Measurements from ENCODE around the gene BHLHE23. TPM values are rescaled to one million over a fixed set of nuclear protein-coding genes. Genes with fewer than 3 reads are reported as not detected.

BHLHE23 gene
- not detected for total RNA-seq

- Histone ChIP-seq H3K27me3 (peaks cover 0 to 64% (median 44%) of the 10 kb centered on the region in 4 donors), H3K27ac (no peak within 1 kb of the TSS), H3K4me3 (peak within 1 kb of the TSS in 2 of 4 donors; percentile 4 to 15), H3K36me3 (no peaks in the 10 kb centered on the region), H3K4me1 (peaks cover 14 to 47% (median 20%) of the 10 kb centered on the region in 4 donors), H3K9me3 (no peaks in the 10 kb centered on the region)
- ATAC-seq (ENCODE audit: low FRiP score in 2 of 2) = no peak
- DNase-seq = peak in 1 of 2 donors; percentile 85
- 0 to 2% methylated on average over 11 to 18 of the region's 110 CpGs for WGBS, 2 donors
- no peak for TF ChIP-seq EP300 (IDR thresholded peaks at IDR 0.05)
- no peak for TF ChIP-seq POLR2A (IDR thresholded peaks at IDR 0.05)
- no peak for TF ChIP-seq CTCF (IDR thresholded peaks at IDR 0.05)
- no peak for TF ChIP-seq POLR2AphosphoS5 (IDR thresholded peaks at IDR 0.05)
Measured at GRCh38 chr20:63006540-63007359, at the start of gene BHLHE23. TSS of gene BHLHE23 (minus strand) at chr20:63006964. CDS start at chr20:63006774, 190 bp downstream.

GRCh38 chr20:63055575-63056235 is 48.9 kb upstream of the BHLHE23 start:
- ATAC-seq (ENCODE audit: low FRiP score in 2 of 2) (peak in 1 of 2 donors; percentile 3), DNase-seq (no peak)
- no peak overlapping the region for H3K27ac ChIP-seq
- H3K4me1 ChIP-seq = peaks cover 0 to 7% (median 0%) of the 10 kb centered on the region in 4 donors
- peaks cover 0 to 8% (median 0%) of the 10 kb centered on the region in 4 donors for H3K27me3 ChIP-seq
- TF ChIP-seq POLR2AphosphoS5 (IDR thresholded peaks at IDR 0.05) (no peak), EP300 (IDR thresholded peaks at IDR 0.05) (no peak), CTCF (IDR thresholded peaks at IDR 0.05) (no peak), POLR2A (IDR thresholded peaks at IDR 0.05) (no peak)
- H3K9me3 ChIP-seq = no peaks in the 10 kb centered on the region
- H3K36me3 ChIP-seq = no peaks in the 10 kb centered on the region
- 47 to 57% methylated on average over 7 to 15 of the region's 15 CpGs for WGBS, 2 donors
- H3K4me3 ChIP-seq = no peak overlapping the region

- WGBS, 2 donors = 74 to 87% methylated on average over 5 to 11 of the region's 11 CpGs
- peak in 1 of 2 donors; percentile 12 for DNase-seq
- H3K27me3 ChIP-seq = peaks cover 0 to 6% (median 2%) of the 10 kb centered on the region in 4 donors
Measured at GRCh38 chr20:63054681-63055240, 48.0 kb upstream of the BHLHE23 start.

GRCh38 chr20:63054103-63054474 is 47.3 kb upstream of the BHLHE23 start:
- Histone ChIP-seq H3K27me3 (peaks cover 0 to 4% (median 2%) of the 10 kb centered on the region in 4 donors), H3K36me3 (no peaks in the 10 kb centered on the region), H3K4me1 (peaks cover 0 to 7% (median 0%) of the 10 kb centered on the region in 4 donors), H3K9me3 (no peaks in the 10 kb centered on the region), H3K4me3 (no peak overlapping the region), H3K27ac (no peak overlapping the region)
- DNase-seq = peak in 1 of 2 donors; percentile 10
- TF ChIP-seq POLR2AphosphoS5 (IDR thresholded peaks at IDR 0.05) = no peak
- TF ChIP-seq EP300 (IDR thresholded peaks at IDR 0.05) = no peak
- TF ChIP-seq POLR2A (IDR thresholded peaks at IDR 0.05) = no peak
- no peak for TF ChIP-seq CTCF (IDR thresholded peaks at IDR 0.05)
- 79 to 83% methylated on average over 12 of the region's 12 CpGs for WGBS, 2 donors
- ATAC-seq (ENCODE audit: low FRiP score in 2 of 2) = no peak

More at GRCh38 chr20:63054681-63055240, 48.0 kb upstream of the BHLHE23 start:
- no peak overlapping the region for H3K27ac ChIP-seq
- no peak overlapping the region for H3K4me3 ChIP-seq
- peaks cover 0 to 7% (median 0%) of the 10 kb centered on the region in 4 donors for H3K4me1 ChIP-seq
- H3K9me3 ChIP-seq = no peaks in the 10 kb centered on the region
- no peaks in the 10 kb centered on the region for H3K36me3 ChIP-seq
- peak in 1 of 2 donors; percentile 13 for ATAC-seq (ENCODE audit: low FRiP score in 2 of 2)
- no peak for TF ChIP-seq EP300 (IDR thresholded peaks at IDR 0.05)
- no peak for TF ChIP-seq POLR2A (IDR thresholded peaks at IDR 0.05)
- no peak for TF ChIP-seq CTCF (IDR thresholded peaks at IDR 0.05)
- TF ChIP-seq POLR2AphosphoS5 (IDR thresholded peaks at IDR 0.05) = no peak
